ENCODE results near the gene OGFR. TPM values are rescaled to one million over a fixed set of nuclear protein-coding genes. Genes with fewer than 3 reads are reported as not detected.

OGFR gene
- total RNA-seq = 52.7 TPM

- DNase-seq (ENCODE audit: low spot score) = peak; percentile 88
- intact Hi-C loops (cut with DNase I) = no loop called here
- peak; percentile 10 for ATAC-seq
These were observed at the start of gene OGFR for GRCh38 chr20:62804627-62805154. Gene OGFR (plus strand): TSS chr20:62804835. CDS start chr20:62804860, 25 bp downstream.

- ATAC-seq (no peak), DNase-seq (ENCODE audit: low spot score) (no peak)
- intact Hi-C loops (cut with DNase I) = no loop called here
These were observed 49.7 kb upstream of the OGFR start for GRCh38 chr20:62754991-62755356.

- ATAC-seq (no peak), DNase-seq (ENCODE audit: low spot score) (no peak)
- intact Hi-C loops (cut with DNase I) = no loop called here
These were observed 48.6 kb upstream of the OGFR start for GRCh38 chr20:62755817-62756724.

- ATAC-seq (no peak), DNase-seq (ENCODE audit: low spot score) (no peak)
- intact Hi-C loops (cut with DNase I) = no loop called here
These were observed 46.3 kb upstream of the OGFR start for GRCh38 chr20:62758226-62758912.

- intact Hi-C loops (cut with DNase I) = no loop called here
These were observed 44.6 kb upstream of the OGFR start for GRCh38 chr20:62759981-62760431.

GRCh38 chr20:62760471-62760855 is 44.2 kb upstream of the OGFR start:
- ATAC-seq = no peak
- intact Hi-C loops (cut with DNase I) = no loop called here
- no peak for DNase-seq (ENCODE audit: low spot score)

More at GRCh38 chr20:62759981-62760431, 44.6 kb upstream of the OGFR start:
- ATAC-seq (no peak), DNase-seq (ENCODE audit: low spot score) (no peak)

- intact Hi-C loops (cut with DNase I) = no loop called here
- DNase-seq (ENCODE audit: low spot score) = no peak
- no peak for ATAC-seq
These were observed 43.5 kb upstream of the OGFR start for GRCh38 chr20:62760856-62761758.

GRCh38 chr20:62761759-62762131 is 42.9 kb upstream of the OGFR start:
- intact Hi-C loops (cut with DNase I) = no loop called here
- ATAC-seq (no peak), DNase-seq (ENCODE audit: low spot score) (no peak)

- DNase-seq (ENCODE audit: low spot score) (no peak), ATAC-seq (no peak)
- intact Hi-C loops (cut with DNase I) = no loop called here
These were observed 42.3 kb upstream of the OGFR start for GRCh38 chr20:62762376-62762775.

GRCh38 chr20:62762801-62763368 is 41.8 kb upstream of the OGFR start:
- ATAC-seq (no peak), DNase-seq (ENCODE audit: low spot score) (no peak)
- intact Hi-C loops (cut with DNase I) = no loop called here

- no peak for DNase-seq (ENCODE audit: low spot score)
- intact Hi-C loops (cut with DNase I) = no loop called here
- ATAC-seq = no peak
These were observed 41.2 kb upstream of the OGFR start for GRCh38 chr20:62763404-62763803.

- DNase-seq (ENCODE audit: low spot score) = no peak
- no peak for ATAC-seq
- intact Hi-C loops (cut with DNase I) = no loop called here
These were observed 40.3 kb upstream of the OGFR start for GRCh38 chr20:62764156-62764935.

GRCh38 chr20:62765021-62765420 is 39.6 kb upstream of the OGFR start:
- DNase-seq (ENCODE audit: low spot score) (no peak), ATAC-seq (no peak)
- intact Hi-C loops (cut with DNase I) = no loop called here

- intact Hi-C loops (cut with DNase I) = no loop called here
- ATAC-seq (no peak), DNase-seq (ENCODE audit: low spot score) (no peak)
These were observed 39.1 kb upstream of the OGFR start for GRCh38 chr20:62765432-62766070.

- DNase-seq (ENCODE audit: low spot score) (no peak), ATAC-seq (no peak)
These were observed 38.6 kb upstream of the OGFR start for GRCh38 chr20:62766071-62766450.

GRCh38 chr20:62766716-62767115 is 37.9 kb upstream of the OGFR start:
- DNase-seq (ENCODE audit: low spot score) (no peak), ATAC-seq (no peak)
- intact Hi-C loops (cut with DNase I) = no loop called here

More at GRCh38 chr20:62766071-62766450, 38.6 kb upstream of the OGFR start:
- intact Hi-C loops (cut with DNase I) = no loop called here

GRCh38 chr20:62768234-62768546 is 36.4 kb upstream of the OGFR start:
- ATAC-seq = no peak
- intact Hi-C loops (cut with DNase I) = no loop called here
- DNase-seq (ENCODE audit: low spot score) = no peak

Measured in sciatic nerve (tissue), 2 donors.